ENCODE measurements around the gene SPEG. TPM values are rescaled to one million over a fixed set of nuclear protein-coding genes. Genes with fewer than 3 reads are reported as not detected.
"Not testable (repeated sequence)": the region's sequence is repeated elsewhere in the genome, so short reads cannot be mapped to it uniquely, and the experiment has no call there.

The SPEG gene
- total RNA-seq, 1 experiment from 2014 or later: 41.5 TPM

GRCh38 chr2:219404954-219405353 lies 29.7 kb upstream of the SPEG start:
- DNase-seq (ENCODE audit: low read depth): peak; percentile 81

- peak; percentile 63 for DNase-seq (ENCODE audit: low read depth)
These were observed 29.2 kb upstream of the SPEG start for GRCh38 chr2:219405451-219405850.

GRCh38 chr2:219405958-219406860 lies 28.4 kb upstream of the SPEG start:
- no peak for DNase-seq (ENCODE audit: low read depth)

GRCh38 chr2:219406861-219407230 lies 27.8 kb upstream of the SPEG start:
- peak; percentile 91 for DNase-seq (ENCODE audit: low read depth)

- not testable (repeated sequence) for DNase-seq (ENCODE audit: low read depth)
These were observed 27.3 kb upstream of the SPEG start for GRCh38 chr2:219407343-219407742.

GRCh38 chr2:219408204-219408603 lies 26.4 kb upstream of the SPEG start:
- no peak for DNase-seq (ENCODE audit: low read depth)

- no peak for DNase-seq (ENCODE audit: low read depth)
These were observed 26.0 kb upstream of the SPEG start for GRCh38 chr2:219408631-219409030.

- no peak for DNase-seq (ENCODE audit: low read depth)
These were observed 25.0 kb upstream of the SPEG start for GRCh38 chr2:219409619-219410018.

- no peak for DNase-seq (ENCODE audit: low read depth)
These were observed 24.3 kb upstream of the SPEG start for GRCh38 chr2:219410390-219410789.

- DNase-seq (ENCODE audit: low read depth): no peak
These were observed 19.8 kb upstream of the SPEG start for GRCh38 chr2:219414857-219415256.

- DNase-seq (ENCODE audit: low read depth): no peak
These were observed 18.9 kb upstream of the SPEG start for GRCh38 chr2:219415580-219416234.

- DNase-seq (ENCODE audit: low read depth): no peak
These were observed 18.4 kb upstream of the SPEG start for GRCh38 chr2:219416235-219416602.

- no peak for DNase-seq (ENCODE audit: low read depth)
These were observed 17.7 kb upstream of the SPEG start for GRCh38 chr2:219416938-219417337.

- DNase-seq (ENCODE audit: low read depth): peak; percentile 82
These were observed 17.3 kb upstream of the SPEG start for GRCh38 chr2:219417374-219417773.

- peak; percentile 80 for DNase-seq (ENCODE audit: low read depth)
These were observed 16.3 kb upstream of the SPEG start, which contains the start of gene DES for GRCh38 chr2:219418155-219419011. DES (plus strand) TSS chr2:219418377; CDS start chr2:219418463, 86 bp downstream.

- no peak for DNase-seq (ENCODE audit: low read depth)
These were observed 15.7 kb upstream of the SPEG start for GRCh38 chr2:219419012-219419324.

- DNase-seq (ENCODE audit: low read depth): peak; percentile 31
These were observed 15.1 kb upstream of the SPEG start for GRCh38 chr2:219419331-219420197.

GRCh38 chr2:219420687-219421086 lies 14.0 kb upstream of the SPEG start:
- DNase-seq (ENCODE audit: low read depth): no peak

- DNase-seq (ENCODE audit: low read depth): no peak
These were observed 13.3 kb upstream of the SPEG start for GRCh38 chr2:219421323-219421722.

GRCh38 chr2:219422952-219423534 lies 11.6 kb upstream of the SPEG start:
- DNase-seq (ENCODE audit: low read depth): no peak

Measured in LHCN-M2 (cell line).